SU-DHL-6 (cell line): ENCODE results near the gene PUSL1.

Source experiments
- H2AFZ ChIP-seq: fragments of 200-600 bp; sonication (generic); 2 replicates; pipeline ENCODE4 v1.6.1; 2014; ENCODE audit warnings: low read depth, mild to moderate bottlenecking, moderate library complexity, mixed read lengths, antibody characterized with exemption, low read length; ENCODE audit not compliant: severe bottlenecking
- H3F3A ChIP-seq: fragments of 200-600 bp; shearing (Covaris generic); 2 replicates; pipeline ENCODE4 v1.6.0; 2016; ENCODE audit warnings: antibody characterized with exemption, mild to moderate bottlenecking; ENCODE audit not compliant: insufficient read depth
- H3K27ac ChIP-seq: fragments of 200-600 bp; sonication (generic); 2 replicates; pipeline ENCODE4 v1.5.1; 2016; ENCODE audit warnings: low read depth, mild to moderate bottlenecking, low read length, moderate library complexity, mixed read lengths
- H3K27me3 ChIP-seq: fragments of 200-600 bp; sonication (generic), shearing (Covaris generic); 2 replicates; pipeline ENCODE4 v1.6.0; 2014; ENCODE audit warnings: mild to moderate bottlenecking, low read length
- H3K36me3 ChIP-seq: fragments of 200-600 bp; sonication (generic); 2 replicates; pipeline ENCODE4 v1.6.1; 2014; ENCODE audit warnings: mild to moderate bottlenecking, low read length, mixed read lengths
- H3K4me2 ChIP-seq: fragments of 300-600, 200-600 bp; shearing (Covaris generic), sonication (generic); 2 replicates; pipeline ENCODE4 v1.6.0; 2014; ENCODE audit warnings: low read length, low read depth, mild to moderate bottlenecking; ENCODE audit not compliant: poor library complexity, severe bottlenecking
- H3K4me3 ChIP-seq: fragments of 200-600 bp; sonication (generic); 2 replicates; pipeline ENCODE4 v1.5.1; 2014; ENCODE audit warnings: antibody characterized with exemption, low read length, mild to moderate bottlenecking, mixed read lengths; ENCODE audit not compliant: insufficient read depth, poor library complexity, severe bottlenecking
- H3K79me2 ChIP-seq: fragments of 200-600 bp; sonication (generic); 2 replicates; pipeline ENCODE4 v1.6.1; 2014; ENCODE audit warnings: mild to moderate bottlenecking, low read length, moderate library complexity; ENCODE audit not compliant: insufficient read depth
- H3K9ac ChIP-seq: fragments of 200-600 bp; sonication (generic); 2 replicates; pipeline ENCODE4 v1.7.0; 2014; ENCODE audit warnings: mild to moderate bottlenecking, low read length
- H3K9me2 ChIP-seq: fragments of 200-600 bp; sonication (generic); replicated peaks from 2 replicates; pipeline ENCODE4 v1.6.1; 2014; ENCODE audit warnings: low read length; ENCODE audit not compliant: insufficient read depth
- H3K9me3 ChIP-seq: fragments of 200-600 bp; sonication (generic); 2 replicates; pipeline ENCODE4 v1.6.1; 2014; ENCODE audit warnings: low read length, mixed read lengths; ENCODE audit not compliant: insufficient read depth
- H4K20me1 ChIP-seq: fragments of 200-600 bp; sonication (generic); 2 replicates; pipeline ENCODE4 v1.6.1; 2014; ENCODE audit warnings: low read depth, mild to moderate bottlenecking, antibody characterized with exemption, low read length, moderate library complexity, mixed read lengths
- CTCF ChIP-seq: fragments of 200-600 bp; sonication (generic); IDR thresholded peaks from one replicate; pipeline ENCODE4 v1.5.1; 2017; ENCODE audit warnings: antibody characterized with exemption, mild to moderate bottlenecking, low read length, moderate library complexity; ENCODE audit not compliant: insufficient read depth, poor library complexity, severe bottlenecking
- EZH2phosphoT487 ChIP-seq: fragments of 200-600 bp; sonication (generic), shearing (Covaris generic); conservative IDR thresholded peaks from 2 replicates; pipeline ENCODE4 v1.6.1; 2018; ENCODE audit warnings: mild to moderate bottlenecking, antibody characterized with exemption, low read length, moderate library complexity, mixed read lengths

The PUSL1 gene

GRCh38 chr1:1324524-1325287, 16.3 kb downstream of the PUSL1 start, which contains the start of the genes CPTP and INTS11:
TSS of gene CPTP (plus strand) at chr1:1324802. CDS start at chr1:1326911, 2,109 bp downstream.
TSS of gene INTS11 (minus strand) at chr1:1324660. CDS start at chr1:1324608, 52 bp downstream.
- Histone ChIP-seq H3K36me3 (no peaks in the 10 kb centered on the region), H3K4me3 (peak within 1 kb of the TSS; percentile 96), H2AFZ (peak within 1 kb of the TSS; percentile 83), H3K27me3 (no peaks in the 10 kb centered on the region), H3K4me2 (peak within 1 kb of the TSS; percentile 89), H3F3A (no peaks in the 10 kb centered on the region; the same call in 1 of the 2 replicates), H3K9me3 (no peaks in the 10 kb centered on the region), H4K20me1 (no peaks in the 10 kb centered on the region; the same call in 1 of the 2 replicates), H3K79me2 (peaks cover 49% of the 10 kb centered on the region), H3K27ac (peak within 1 kb of the TSS; percentile 54), H3K9ac (peak within 1 kb of the TSS; percentile 99), H3K9me2 (no peaks in the 10 kb centered on the region)
- TF ChIP-seq CTCF: no peak
- no peak for TF ChIP-seq EZH2phosphoT487

DNA sequence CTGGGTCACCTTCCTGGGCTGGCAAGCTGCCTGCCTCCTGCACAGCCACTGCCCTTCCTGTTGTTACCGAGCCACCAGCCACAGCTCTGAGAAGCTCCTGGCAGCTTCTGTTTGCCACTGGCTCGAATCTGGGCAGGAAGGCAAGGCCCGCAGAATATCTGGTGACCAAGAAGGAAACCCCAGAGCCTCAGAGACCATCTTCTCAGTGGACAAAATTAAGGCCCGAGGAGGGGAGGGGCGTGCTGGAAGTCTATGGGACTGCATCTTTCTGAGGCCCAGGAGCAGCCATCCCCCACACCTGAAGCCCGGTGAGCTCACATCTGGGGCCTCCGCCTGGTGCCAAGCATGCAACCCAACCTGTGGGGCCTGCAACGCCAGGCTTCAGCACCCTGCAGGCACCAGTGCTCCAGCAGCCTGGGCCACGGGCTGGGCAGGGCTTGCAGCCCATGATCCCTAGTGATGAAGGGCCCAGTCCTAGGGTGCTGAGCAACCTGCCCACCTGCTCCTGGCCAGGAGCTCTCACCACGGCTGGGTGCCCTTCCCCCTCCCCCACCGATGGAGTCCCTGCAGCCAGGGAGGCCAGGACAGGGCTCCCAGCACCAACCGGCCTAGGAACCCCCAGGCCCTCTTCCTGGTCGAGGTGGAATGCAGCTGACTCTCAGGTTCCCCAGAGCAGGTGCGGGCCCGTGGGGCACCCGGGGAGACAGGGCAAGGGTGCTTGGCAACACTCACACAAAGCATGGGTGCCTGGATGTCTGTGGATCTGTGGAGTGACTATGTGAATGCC, 17.1 kb downstream of the PUSL1 start:
- peak overlapping the region; percentile 99 for H3K9ac ChIP-seq
- no peaks in the 10 kb centered on the region; the same call in 1 of the 2 replicates for H3F3A ChIP-seq
- peaks cover 42% of the 10 kb centered on the region for H3K79me2 ChIP-seq
- no peaks in the 10 kb centered on the region for H3K9me2 ChIP-seq
- no peaks in the 10 kb centered on the region for H3K36me3 ChIP-seq
- peak overlapping the region; percentile 54 for H3K27ac ChIP-seq
- H3K27me3 ChIP-seq: no peaks in the 10 kb centered on the region
- TF ChIP-seq EZH2phosphoT487 (no peak), CTCF (no peak)
- no peaks in the 10 kb centered on the region; the same call in 1 of the 2 replicates for H4K20me1 ChIP-seq
- peak overlapping the region; percentile 89 for H3K4me2 ChIP-seq
- peak overlapping the region; percentile 96 for H3K4me3 ChIP-seq
- no peaks in the 10 kb centered on the region for H3K9me3 ChIP-seq
- peak overlapping the region; percentile 83 for H2AFZ ChIP-seq

- Histone ChIP-seq H2AFZ (no peak overlapping the region), H3K27ac (peak overlapping the region; percentile 10; the same call in 1 of the 2 replicates), H4K20me1 (no peaks in the 10 kb centered on the region; the same call in 1 of the 2 replicates), H3K27me3 (no peaks in the 10 kb centered on the region), H3F3A (no peaks in the 10 kb centered on the region; the same call in 1 of the 2 replicates), H3K4me2 (peak overlapping the region; percentile 89), H3K36me3 (no peaks in the 10 kb centered on the region), H3K79me2 (peaks cover 35% of the 10 kb centered on the region), H3K9me3 (no peaks in the 10 kb centered on the region), H3K9ac (peak overlapping the region; percentile 99), H3K4me3 (peak overlapping the region; percentile 96), H3K9me2 (no peaks in the 10 kb centered on the region)
- TF ChIP-seq EZH2phosphoT487 (no peak), CTCF (no peak)
Measured at GRCh38 chr1:1326075-1326605, 17.7 kb downstream of the PUSL1 start.
